ENCODE results near the gene UTS2B. TPM values are rescaled to one million over a fixed set of nuclear protein-coding genes. Genes with fewer than 3 reads are reported as not detected.

UTS2B gene
- total and polyA plus RNA-seq, 2 experiments from 2014 or later: 0.22 to 0.61 TPM

- 90 to 92% methylated on average over 4 of the region's 4 CpGs for WGBS, 2 experiments (ENCODE audit: low coverage in 1 of 2, low lambda C conversion rate in 2 of 2, missing lambda C conversion rate in 2 of 2)
- H2AFZ ChIP-seq: no peak overlapping the region
- TF ChIP-seq EZH2 (IDR thresholded peaks at IDR 0.05; ENCODE audit: insufficient read depth, poor library complexity, severe bottlenecking): no peak
- TF ChIP-seq EZH2phosphoT487 (IDR thresholded peaks at IDR 0.05; ENCODE audit: insufficient read depth, low read depth): no peak
- in situ Hi-C loops (cut with MboI): no loop called here
- no peaks in the 10 kb centered on the region for H4K20me1 ChIP-seq (ENCODE audit: insufficient read depth)
- no peaks in the 10 kb centered on the region for H3K9me2 ChIP-seq (ENCODE audit: insufficient read depth)
- no peak overlapping the region for H3K9ac ChIP-seq
- H3K27ac ChIP-seq: no peak overlapping the region
- no peaks in the 10 kb centered on the region for H3K79me2 ChIP-seq (ENCODE audit: insufficient read depth)
- H3K27me3 ChIP-seq (replicated peaks; ENCODE audit: insufficient read depth): no peaks in the 10 kb centered on the region
- H3K4me3 ChIP-seq: no peak overlapping the region
- no peaks in the 10 kb centered on the region for H3K4me1 ChIP-seq (ENCODE audit: insufficient read depth)
- H3K4me2 ChIP-seq (ENCODE audit: unreplicated experiment): no peak overlapping the region
- no peaks in the 10 kb centered on the region for H3F3A ChIP-seq (ENCODE audit: insufficient read depth)
- no peak for DNase-seq
- H3K9me3 ChIP-seq (ENCODE audit: low read depth): no peaks in the 10 kb centered on the region
- H3K36me3 ChIP-seq (ENCODE audit: low read depth): no peaks in the 10 kb centered on the region
Observed at GRCh38 chr3:191321019-191321767, 9.1 kb downstream of the UTS2B start.

GRCh38 chr3:191320316-191320715 lies 10.0 kb downstream of the UTS2B start:
- no peak overlapping the region for H3K4me2 ChIP-seq (ENCODE audit: unreplicated experiment)
- no peak overlapping the region for H3K4me3 ChIP-seq
- no peaks in the 10 kb centered on the region for H3K9me3 ChIP-seq (ENCODE audit: low read depth)
- H3F3A ChIP-seq (ENCODE audit: insufficient read depth): no peaks in the 10 kb centered on the region
- WGBS, 2 experiments (ENCODE audit: low coverage in 1 of 2, low lambda C conversion rate in 2 of 2, missing lambda C conversion rate in 2 of 2): 77 to 88% methylated on average over 5 of the region's 5 CpGs
- no peak overlapping the region for H3K27ac ChIP-seq
- H3K79me2 ChIP-seq (ENCODE audit: insufficient read depth): no peaks in the 10 kb centered on the region
- no peaks in the 10 kb centered on the region for H3K9me2 ChIP-seq (ENCODE audit: insufficient read depth)
- DNase-seq: no peak
- H2AFZ ChIP-seq: no peak overlapping the region
- H3K4me1 ChIP-seq (ENCODE audit: insufficient read depth): no peaks in the 10 kb centered on the region
- H3K9ac ChIP-seq: no peak overlapping the region
- in situ Hi-C loops (cut with MboI): no loop called here
- no peaks in the 10 kb centered on the region for H3K27me3 ChIP-seq (replicated peaks; ENCODE audit: insufficient read depth)
- TF ChIP-seq EZH2 (IDR thresholded peaks at IDR 0.05; ENCODE audit: insufficient read depth, poor library complexity, severe bottlenecking): no peak
- TF ChIP-seq EZH2phosphoT487 (IDR thresholded peaks at IDR 0.05; ENCODE audit: insufficient read depth, low read depth): no peak
- no peaks in the 10 kb centered on the region for H4K20me1 ChIP-seq (ENCODE audit: insufficient read depth)
- H3K36me3 ChIP-seq (ENCODE audit: low read depth): no peaks in the 10 kb centered on the region

- no peaks in the 10 kb centered on the region for H3F3A ChIP-seq (ENCODE audit: insufficient read depth)
- H3K9me2 ChIP-seq (ENCODE audit: insufficient read depth): no peaks in the 10 kb centered on the region
- no peaks in the 10 kb centered on the region for H3K79me2 ChIP-seq (ENCODE audit: insufficient read depth)
- H2AFZ ChIP-seq: no peak overlapping the region
- no peak overlapping the region for H3K9ac ChIP-seq
- H3K4me1 ChIP-seq (ENCODE audit: insufficient read depth): no peaks in the 10 kb centered on the region
- no peaks in the 10 kb centered on the region for H3K9me3 ChIP-seq (ENCODE audit: low read depth)
- no peaks in the 10 kb centered on the region for H4K20me1 ChIP-seq (ENCODE audit: insufficient read depth)
- H3K27ac ChIP-seq: no peak overlapping the region
- no peak for DNase-seq
- H3K4me2 ChIP-seq (ENCODE audit: unreplicated experiment): no peak overlapping the region
- H3K4me3 ChIP-seq: no peak overlapping the region
- in situ Hi-C loops (cut with MboI): no loop called here
- 87 to 91% methylated on average over 27 to 40 of the region's 40 CpGs for WGBS, 2 experiments (ENCODE audit: low coverage in 1 of 2, low lambda C conversion rate in 2 of 2, missing lambda C conversion rate in 2 of 2)
- H3K36me3 ChIP-seq (ENCODE audit: low read depth): no peaks in the 10 kb centered on the region
- no peaks in the 10 kb centered on the region for H3K27me3 ChIP-seq (replicated peaks; ENCODE audit: insufficient read depth)
- no peak for TF ChIP-seq EZH2phosphoT487 (IDR thresholded peaks at IDR 0.05; ENCODE audit: insufficient read depth, low read depth)
- TF ChIP-seq EZH2 (IDR thresholded peaks at IDR 0.05; ENCODE audit: insufficient read depth, poor library complexity, severe bottlenecking): no peak
Observed at GRCh38 chr3:191316876-191317603, 13.3 kb downstream of the UTS2B start.

DNA sequence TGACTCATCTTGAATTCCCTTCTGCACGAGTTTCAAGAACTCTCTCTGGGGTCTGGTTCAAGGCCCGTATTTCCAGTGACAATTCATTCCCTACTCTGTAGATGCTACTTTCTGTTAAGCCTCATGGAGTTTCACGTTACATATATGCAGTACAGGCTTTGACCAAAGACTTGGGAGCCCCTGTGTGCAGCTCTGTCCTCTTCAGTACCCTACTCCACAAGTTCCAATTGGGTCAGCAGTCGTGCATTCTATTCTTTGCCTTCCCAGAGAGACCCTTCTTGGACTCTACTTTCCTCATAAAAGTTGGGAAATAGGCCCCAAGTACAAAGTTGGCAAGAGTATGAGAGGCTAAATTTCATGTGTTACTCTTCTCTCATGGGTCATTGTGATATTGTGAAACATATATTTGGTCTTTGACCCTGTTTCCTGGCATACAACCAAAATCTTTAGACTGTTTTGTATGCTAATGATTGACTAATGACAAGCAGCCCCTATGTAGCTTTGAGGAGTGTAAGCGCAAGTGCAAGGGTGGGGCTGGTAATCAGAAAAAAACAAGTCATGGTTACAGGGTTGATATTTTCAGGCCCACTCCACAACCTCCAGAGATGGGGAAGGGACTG lies 16.1 kb downstream of the UTS2B start:
- no peaks in the 10 kb centered on the region for H4K20me1 ChIP-seq (ENCODE audit: insufficient read depth)
- no peaks in the 10 kb centered on the region for H3K9me3 ChIP-seq (ENCODE audit: low read depth)
- TF ChIP-seq EZH2phosphoT487 (IDR thresholded peaks at IDR 0.05; ENCODE audit: insufficient read depth, low read depth): no peak
- TF ChIP-seq EZH2 (IDR thresholded peaks at IDR 0.05; ENCODE audit: insufficient read depth, poor library complexity, severe bottlenecking): no peak
- WGBS, 2 experiments (ENCODE audit: low coverage in 1 of 2, low lambda C conversion rate in 2 of 2, missing lambda C conversion rate in 2 of 2): 68 to 73% methylated on average over 5 of the region's 5 CpGs
- no peaks in the 10 kb centered on the region for H3K27me3 ChIP-seq (replicated peaks; ENCODE audit: insufficient read depth)
- no peak overlapping the region for H3K9ac ChIP-seq
- no peak overlapping the region for H3K27ac ChIP-seq
- H3K36me3 ChIP-seq (ENCODE audit: low read depth): no peaks in the 10 kb centered on the region
- H3K79me2 ChIP-seq (ENCODE audit: insufficient read depth): no peaks in the 10 kb centered on the region
- H3K4me1 ChIP-seq (ENCODE audit: insufficient read depth): no peaks in the 10 kb centered on the region
- no peak overlapping the region for H2AFZ ChIP-seq
- in situ Hi-C loops (cut with MboI): no loop called here
- DNase-seq: no peak
- H3K4me3 ChIP-seq: no peak overlapping the region
- no peaks in the 10 kb centered on the region for H3F3A ChIP-seq (ENCODE audit: insufficient read depth)
- H3K9me2 ChIP-seq (ENCODE audit: insufficient read depth): no peaks in the 10 kb centered on the region
- no peak overlapping the region for H3K4me2 ChIP-seq (ENCODE audit: unreplicated experiment)

Data from GM23248 (cell line).